NCI-H748 treated with DMSO at 0.1 percent for 48 hours (cell line): ENCODE data around the gene CBARP.

Experiments
- DNase-seq: peaks from one replicate; lab custom pipeline; 2025; lab: John Stamatoyannopoulos, UW

CBARP gene

GRCh38 chr19:1237754-1238368 lies at the start of gene CBARP:
Gene CBARP, minus strand, starts transcription at chr19:1238005. Its CDS starts 1,905 bp downstream, at chr19:1236100.
- DNase-seq: no peak

DNA sequence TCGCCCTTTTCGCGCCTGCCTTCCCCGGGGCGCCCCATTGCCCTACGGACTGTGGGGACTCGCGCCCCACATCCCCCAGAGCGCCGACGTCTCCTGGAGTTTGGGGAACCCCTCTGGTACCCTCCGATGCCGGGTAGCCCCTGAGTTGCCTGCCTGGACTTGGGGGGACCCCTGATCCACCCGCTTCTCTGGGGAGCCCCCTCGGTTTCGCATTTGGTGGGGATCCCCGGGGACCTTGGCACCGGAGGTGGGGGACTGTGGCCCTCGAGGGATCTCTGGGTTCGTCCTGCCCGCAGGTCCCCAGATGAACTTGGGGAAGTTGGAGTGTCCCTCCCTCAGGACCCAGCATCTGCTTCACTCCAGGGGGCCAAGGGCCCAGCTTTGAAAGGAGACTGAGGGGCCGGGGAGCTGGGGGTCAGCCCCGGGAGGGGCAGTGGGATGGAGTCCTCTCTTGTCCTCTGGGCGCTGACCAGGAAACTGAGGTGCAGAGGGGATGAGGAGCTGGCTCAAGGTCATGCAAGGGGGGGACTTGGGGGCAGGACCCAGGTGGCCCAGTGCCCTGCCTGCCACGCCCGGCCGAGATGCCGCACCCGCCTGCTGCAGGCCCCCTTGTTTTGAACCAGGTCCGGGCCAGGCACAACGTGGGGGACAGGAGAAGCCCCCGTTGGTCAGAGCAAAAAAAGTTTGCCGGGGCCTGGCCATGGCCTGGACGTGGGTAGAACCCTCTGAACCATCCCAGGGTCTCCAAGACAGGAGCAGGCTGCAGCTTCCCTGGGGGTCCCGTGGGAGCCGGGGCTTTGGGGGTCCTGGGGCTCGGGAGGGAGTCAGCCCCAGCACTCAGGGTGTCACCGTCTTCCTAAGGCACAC lies 48.9 kb upstream of the CBARP start:
- DNase-seq: no peak

- DNase-seq: no peak
Measured at GRCh38 chr19:1285737-1286360, 48.0 kb upstream of the CBARP start, which contains the start of gene EFNA2. Gene EFNA2, plus strand, starts transcription at chr19:1285873. Its CDS starts 296 bp downstream, at chr19:1286169.

DNA sequence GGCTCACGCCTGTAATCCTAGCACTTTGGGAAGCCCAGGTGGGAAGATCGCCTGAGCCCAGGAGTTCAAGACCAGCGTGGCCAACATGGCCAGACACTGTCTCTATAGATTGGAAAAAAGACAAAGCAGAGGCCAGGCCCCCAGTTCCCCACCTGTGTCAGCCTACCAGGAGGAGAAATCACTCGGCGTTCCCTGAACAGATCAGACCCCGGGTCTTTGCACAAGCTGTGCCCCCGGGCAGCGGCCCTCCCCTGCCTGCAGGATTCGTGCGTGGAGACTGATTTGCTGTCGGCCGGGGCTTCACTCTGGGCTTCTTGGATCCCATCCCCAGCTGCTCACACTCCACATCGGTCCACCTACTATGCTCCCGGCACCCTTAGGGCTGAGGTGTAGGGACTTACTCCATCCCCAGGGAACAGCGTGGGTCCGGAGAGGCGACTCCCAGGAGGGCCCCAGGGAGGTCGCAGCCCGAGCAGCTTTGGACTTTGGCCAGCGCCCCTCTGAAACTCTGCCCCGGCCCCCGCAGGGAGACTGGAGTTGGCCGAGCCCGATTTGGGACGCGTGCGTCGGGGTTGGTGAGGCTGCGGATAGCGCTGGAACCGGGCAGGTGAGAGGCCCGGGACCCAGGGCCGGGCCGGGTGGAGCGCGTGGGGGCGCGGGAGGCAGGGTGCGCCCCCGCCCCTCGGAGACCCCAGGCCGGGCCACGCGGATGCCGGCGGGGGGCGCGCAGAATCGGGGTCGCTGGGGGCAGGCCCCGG lies 47.4 kb upstream of the CBARP start:
- no peak for DNase-seq

GRCh38 chr19:1284293-1284978 lies 46.6 kb upstream of the CBARP start:
- no peak for DNase-seq

DNA sequence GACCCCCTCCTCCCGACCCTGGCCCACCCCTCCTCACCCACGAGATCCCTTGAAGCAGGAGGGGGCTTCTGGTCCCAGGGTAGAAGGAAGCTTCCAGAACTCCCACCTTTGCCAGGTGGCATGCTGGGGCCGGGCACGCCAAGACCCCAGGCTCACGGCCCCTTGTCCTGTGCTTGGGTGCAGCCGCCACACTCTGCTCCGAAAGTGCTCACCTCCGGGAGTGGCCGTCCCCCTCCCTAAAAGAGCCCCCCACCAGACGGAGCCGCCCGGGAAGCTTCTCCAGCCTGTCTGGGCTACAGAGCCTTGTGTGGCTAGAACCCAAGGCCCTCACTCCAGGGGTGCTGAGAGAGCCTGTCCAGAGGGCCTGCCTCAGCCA lies 46.1 kb upstream of the CBARP start:
- no peak for DNase-seq

DNA sequence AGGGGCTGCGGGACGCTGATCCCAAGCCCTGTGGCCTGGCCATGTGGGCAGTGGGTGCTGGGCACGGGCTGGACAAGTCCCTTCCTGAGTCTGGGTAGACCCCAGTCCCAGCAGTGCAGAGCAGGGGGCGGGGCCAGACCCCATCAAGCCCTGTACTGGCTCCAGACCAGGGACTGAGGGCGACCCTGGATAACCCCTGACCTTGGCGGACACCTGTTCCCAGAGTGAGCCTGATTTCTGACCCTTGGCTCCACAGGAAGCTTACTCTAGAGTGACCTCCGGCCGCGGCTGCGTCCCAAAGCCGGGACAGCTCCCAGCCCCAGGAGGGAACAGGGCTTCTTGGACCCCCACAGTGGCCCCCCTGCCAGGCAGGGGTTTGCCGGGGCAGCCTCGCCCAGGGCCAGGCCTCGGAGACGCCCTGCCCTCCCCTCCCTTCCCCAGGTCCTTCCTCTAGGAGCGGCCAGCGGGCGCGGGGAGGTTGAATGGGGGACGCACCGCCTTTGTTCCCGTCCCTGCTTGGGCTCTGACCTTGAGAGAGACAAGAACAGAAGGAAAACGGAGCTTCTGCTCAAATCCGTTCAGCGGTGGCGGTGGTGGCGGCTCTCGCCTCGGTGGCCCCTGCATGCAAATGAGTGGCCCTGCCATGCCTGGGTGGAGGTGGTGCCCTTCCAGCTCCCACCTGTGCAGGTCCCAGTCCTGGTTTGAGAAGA lies 45.6 kb upstream of the CBARP start:
- DNase-seq: no peak

GRCh38 chr19:1282588-1283206 lies 44.9 kb upstream of the CBARP start:
- no peak for DNase-seq

GRCh38 chr19:1281569-1282287 lies 43.9 kb upstream of the CBARP start:
- no peak for DNase-seq

DNA sequence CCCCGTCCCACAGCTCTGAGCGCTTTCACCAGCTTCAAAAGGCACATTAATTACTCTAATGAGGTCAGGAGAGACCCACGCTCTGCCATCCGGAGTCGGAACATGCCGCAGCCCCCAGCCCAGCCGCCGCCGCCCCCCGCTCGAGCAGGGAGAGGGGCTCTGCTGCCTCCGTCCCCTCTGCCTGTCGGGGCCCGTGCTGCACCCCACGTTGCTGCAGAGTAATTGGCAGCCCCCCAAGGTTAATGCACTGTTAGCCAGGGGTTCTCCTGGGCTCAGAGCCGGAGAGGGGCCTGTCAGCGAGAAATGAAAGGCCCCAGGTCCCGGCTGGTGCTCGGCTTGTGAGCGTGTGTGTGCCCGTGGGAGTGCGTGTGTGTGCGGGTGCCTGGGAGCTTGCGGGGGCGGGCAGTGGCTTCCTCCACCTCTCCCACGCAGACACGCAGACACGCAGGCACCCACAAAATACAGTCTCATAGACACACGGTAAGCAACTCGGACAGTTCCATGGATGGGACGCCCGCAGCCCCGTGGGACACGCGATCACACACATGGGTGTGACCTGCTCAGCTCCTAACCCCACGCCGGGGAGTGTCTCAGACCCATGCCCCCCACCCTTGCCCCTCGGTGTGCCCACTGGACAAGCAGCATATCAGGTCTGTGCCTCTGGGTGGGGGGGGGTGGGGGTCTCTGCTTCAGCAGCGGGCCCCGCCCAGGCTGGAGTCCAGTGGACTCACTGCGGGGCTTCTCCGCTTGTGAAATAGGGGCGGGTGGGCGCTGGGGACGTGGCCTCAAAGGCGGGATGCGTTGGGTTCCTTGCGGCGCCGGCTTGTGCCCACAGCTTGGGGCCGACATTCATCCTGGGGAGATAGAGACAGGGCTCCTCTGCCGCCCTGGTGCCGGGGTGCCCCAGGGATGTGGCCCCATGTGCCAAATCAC lies 43.1 kb upstream of the CBARP start:
- DNase-seq: no peak

- DNase-seq: no peak
Measured at GRCh38 chr19:1279782-1280341, 42.1 kb upstream of the CBARP start.

GRCh38 chr19:1278713-1279660 lies 41.2 kb upstream of the CBARP start:
- DNase-seq: no peak

DNA sequence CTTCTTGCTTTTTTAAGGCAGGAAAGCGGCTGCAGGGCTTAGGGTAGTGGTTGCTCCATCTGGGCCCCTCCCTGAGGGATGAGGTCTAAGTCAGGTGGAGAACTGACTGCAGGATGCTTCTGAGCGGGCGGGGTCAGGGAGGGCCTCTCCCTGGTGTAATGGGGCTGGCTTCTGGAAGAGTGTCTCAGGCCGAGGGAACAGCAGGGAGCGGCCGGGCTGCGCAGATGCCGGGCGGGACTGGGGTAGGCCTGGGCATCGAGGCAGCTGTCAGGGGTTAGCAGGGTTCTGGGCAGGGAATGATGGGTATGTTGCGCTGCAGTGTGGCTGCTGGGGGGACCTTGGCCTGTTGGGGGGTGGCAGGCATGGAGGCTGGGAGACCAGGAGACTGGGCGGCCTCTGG lies 40.3 kb upstream of the CBARP start:
- no peak for DNase-seq

DNA sequence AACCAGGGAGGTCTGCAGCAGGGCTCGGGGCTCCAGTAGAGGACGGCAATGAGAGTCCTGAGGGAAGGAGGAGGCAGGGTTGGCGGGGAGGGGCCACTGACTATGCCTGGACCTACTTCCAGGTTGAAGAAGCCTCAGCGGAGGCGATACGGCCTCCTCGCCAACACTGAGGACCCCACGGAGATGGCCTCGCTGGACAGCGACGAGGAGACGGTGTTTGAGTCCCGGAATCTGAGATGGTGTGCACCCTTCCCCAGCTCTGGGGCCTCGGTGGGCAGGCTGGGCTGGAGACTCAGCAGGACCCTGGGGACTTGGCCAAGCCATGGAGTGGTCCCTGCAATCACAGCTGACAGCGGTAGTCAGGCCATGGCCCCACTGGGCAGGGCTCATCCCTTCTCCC lies 39.3 kb upstream of the CBARP start:
- no peak for DNase-seq

DNA sequence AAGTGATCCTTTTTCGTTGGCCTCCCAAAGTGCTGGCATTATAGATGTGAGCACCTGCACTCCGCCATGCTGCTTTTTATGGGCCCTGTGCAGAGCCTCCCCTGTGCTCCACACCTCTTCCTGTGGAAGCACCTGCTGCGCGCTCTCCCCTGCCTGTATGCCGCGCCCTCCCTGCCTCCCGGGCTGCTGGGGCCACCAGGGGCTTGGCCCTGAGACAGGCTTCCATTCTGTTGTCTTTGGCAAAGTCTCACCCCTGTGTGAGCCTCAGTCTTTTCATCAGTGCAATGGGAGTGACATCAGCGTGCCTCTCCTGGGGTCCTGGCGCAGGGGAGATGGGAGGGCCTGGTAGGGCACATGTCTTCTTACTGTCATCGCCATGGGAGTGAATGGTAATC lies 38.8 kb upstream of the CBARP start:
- DNase-seq: no peak

DNA sequence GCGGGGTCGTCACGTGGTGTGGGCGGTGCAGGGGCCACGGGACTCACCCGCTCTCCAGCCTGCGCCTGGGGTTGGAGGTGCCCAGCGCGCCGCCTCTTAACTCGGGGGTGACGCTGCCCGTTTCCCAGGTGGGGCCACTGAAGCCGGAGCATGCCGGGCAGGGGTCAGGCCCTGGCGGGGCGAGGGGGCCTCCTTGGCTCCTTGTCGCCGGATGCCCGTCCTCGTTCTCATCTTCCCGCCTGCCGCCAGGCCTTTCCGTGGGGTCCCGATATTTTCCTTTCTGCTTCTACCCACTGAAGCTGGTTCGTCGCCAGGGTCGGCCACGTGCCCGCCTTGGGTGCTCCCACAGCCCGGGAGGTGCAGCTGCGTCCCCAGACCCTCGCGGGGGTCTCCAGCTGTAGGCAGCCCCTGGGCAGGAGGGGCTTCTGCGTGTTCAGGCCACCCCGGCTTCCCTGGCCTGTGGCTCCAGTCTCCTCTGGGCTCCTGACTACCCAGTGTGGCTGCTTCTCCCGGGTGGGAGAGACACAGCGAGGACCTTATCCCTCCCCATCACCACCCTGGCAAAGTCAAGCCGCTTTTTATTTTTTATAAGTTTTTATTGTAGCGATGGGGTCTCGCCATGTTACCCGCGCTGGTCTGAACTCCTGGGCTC lies 38.3 kb upstream of the CBARP start:
- no peak for DNase-seq
